A549 (cell line): Measurements from ENCODE around the gene RTN4R.

ENCODE experiments used
- CHD2 ChIP-seq: fragments of 150-350 bp; IDR thresholded peaks from 2 replicates; pipeline ENCODE4 v1.6.1; 2014; ENCODE audit warnings: low read length; ENCODE audit not compliant: partially characterized antibody
- CTCF ChIP-seq: fragments of >200 bp; sonication (Bioruptor Twin); formaldehyde crosslinking; IDR thresholded peaks from 3 replicates; pipeline ENCODE4 v1.5.1; 2016
- ESRRA ChIP-seq: fragments of 150-350 bp; IDR thresholded peaks from 2 replicates; pipeline ENCODE4 v1.6.1; 2014; ENCODE audit warnings: mild to moderate bottlenecking, low read length, borderline replicate concordance
- HOXA7 ChIP-seq: fragments of 250-450 bp; sonication (Bioruptor Pico); IDR thresholded peaks from 2 replicates; pipeline ENCODE4 v1.5.0; 2020; ENCODE audit warnings: mild to moderate bottlenecking, moderate library complexity
- POLR2A ChIP-seq: IDR thresholded peaks from 2 replicates; pipeline ENCODE4 v1.6.1; 2012; ENCODE audit warnings: mild to moderate bottlenecking, low read length
- POLR2AphosphoS2 ChIP-seq: conservative IDR thresholded peaks from 2 replicates; pipeline ENCODE4 v1.6.1; 2012; ENCODE audit warnings: low read length, improper control_type of control experiment, inconsistent platforms
- RAD21 ChIP-seq, 2 experiments: fragments of >200 bp in 1 of 2; sonication (Bioruptor Twin) in 1 of 2; formaldehyde crosslinking in 1 of 2; IDR thresholded peaks in 1 of 2; conservative IDR thresholded peaks in 1 of 2; 2 replicates in 1 of 2; 3 replicates in 1 of 2; pipeline ENCODE4 v1.6.1; 2012 to 2018; ENCODE audit warnings: inconsistent platforms in 1 of 2
- RCOR1 ChIP-seq: fragments of 150-350 bp; IDR thresholded peaks from 2 replicates; pipeline ENCODE4 v1.6.1; 2014; ENCODE audit warnings: antibody characterized with exemption, low read length, low read depth
- REST ChIP-seq: fragments of 200-600 bp; sonication (generic); IDR thresholded peaks from 2 replicates; pipeline ENCODE4 v1.6.1; 2016; ENCODE audit warnings: antibody characterized with exemption, mild to moderate bottlenecking, moderate library complexity
- SMC3 ChIP-seq: fragments of >200 bp; sonication (Bioruptor Twin); formaldehyde crosslinking; IDR thresholded peaks from 3 replicates; pipeline ENCODE4 v1.6.1; 2018; ENCODE audit warnings: inconsistent platforms
- SREBF2 ChIP-seq: fragments of 450-650 bp; IDR thresholded peaks from 2 replicates; pipeline ENCODE4 v1.6.1; 2014; ENCODE audit warnings: mild to moderate bottlenecking, moderate library complexity
- TF ChIP-seq, protein P1 (sequence below): fragments of 250-450 bp; sonication (Bioruptor Pico); IDR thresholded peaks from 2 replicates; pipeline ENCODE4 v1.5.0; 2021; ENCODE audit warnings: mild to moderate bottlenecking, moderate library complexity, borderline replicate concordance
- TF ChIP-seq, protein P2 (sequence below): fragments of >200 bp; sonication (Bioruptor Twin); formaldehyde crosslinking; IDR thresholded peaks from 3 replicates; pipeline ENCODE4 v1.6.1; 2016

DNA sequence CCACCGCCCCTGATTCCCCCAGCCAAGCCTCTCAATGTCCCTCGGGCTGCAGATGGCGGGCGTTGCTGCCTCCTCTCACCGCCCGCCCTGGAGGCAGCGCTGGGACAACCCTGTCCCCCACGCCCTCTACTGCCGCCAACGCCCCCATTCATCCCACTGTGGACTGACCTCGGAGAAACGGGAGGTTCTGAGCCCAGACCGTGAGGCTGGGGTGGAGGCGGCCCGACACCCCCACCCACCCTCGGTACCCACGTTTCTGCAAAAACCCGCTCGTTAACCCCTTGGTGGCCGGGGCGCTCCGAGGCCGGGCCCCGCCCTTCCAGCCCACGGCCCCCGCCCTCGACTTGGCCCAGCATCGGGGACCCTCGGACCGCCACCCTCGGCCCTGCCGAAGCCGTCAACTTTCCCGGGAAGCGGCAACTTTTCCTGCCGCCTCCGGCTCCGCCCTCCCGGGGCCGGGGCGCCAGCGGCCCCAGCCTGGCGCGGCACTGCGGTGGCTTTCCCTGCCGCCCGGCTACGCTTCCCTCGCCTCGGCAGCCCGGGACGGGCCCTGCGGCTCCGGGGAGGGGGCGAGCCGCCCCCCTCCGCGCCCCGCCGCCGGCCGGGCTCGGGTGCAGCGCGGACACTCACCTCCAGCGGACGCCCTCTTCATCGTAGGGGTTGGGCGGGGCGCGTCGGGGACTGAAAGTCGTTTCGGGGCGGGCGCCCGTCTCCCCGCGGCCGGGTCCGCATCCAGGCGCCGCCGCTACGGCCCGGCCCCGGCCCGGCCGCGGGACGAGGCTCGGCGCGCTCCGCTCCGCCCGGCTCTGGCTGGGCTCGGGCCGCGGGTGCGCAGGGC is 458 bp downstream of the RTN4R start:
- TF ChIP-seq CTCF (no peak), POLR2A (no peak), RCOR1 (no peak), CHD2 (no peak), ESRRA (no peak), REST (no peak), SMC3 (no peak), POLR2AphosphoS2 (no peak), RAD21 (conservative IDR thresholded peaks at IDR 0.05 in 1 of 2, IDR thresholded peaks at IDR 0.05 in 1 of 2) (no peak), HOXA7 (no peak), SREBF2 (no peak)
- TF ChIP-seq, protein P1, sequence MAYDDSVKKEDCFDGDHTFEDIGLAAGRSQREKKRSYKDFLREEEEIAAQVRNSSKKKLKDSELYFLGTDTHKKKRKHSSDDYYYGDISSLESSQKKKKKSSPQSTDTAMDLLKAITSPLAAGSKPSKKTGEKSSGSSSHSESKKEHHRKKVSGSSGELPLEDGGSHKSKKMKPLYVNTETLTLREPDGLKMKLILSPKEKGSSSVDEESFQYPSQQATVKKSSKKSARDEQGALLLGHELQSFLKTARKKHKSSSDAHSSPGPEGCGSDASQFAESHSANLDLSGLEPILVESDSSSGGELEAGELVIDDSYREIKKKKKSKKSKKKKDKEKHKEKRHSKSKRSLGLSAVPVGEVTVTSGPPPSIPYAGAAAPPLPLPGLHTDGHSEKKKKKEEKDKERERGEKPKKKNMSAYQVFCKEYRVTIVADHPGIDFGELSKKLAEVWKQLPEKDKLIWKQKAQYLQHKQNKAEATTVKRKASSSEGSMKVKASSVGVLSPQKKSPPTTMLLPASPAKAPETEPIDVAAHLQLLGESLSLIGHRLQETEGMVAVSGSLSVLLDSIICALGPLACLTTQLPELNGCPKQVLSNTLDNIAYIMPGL (CRISPR knock-in tag), result no peak
- TF ChIP-seq, protein P2, sequence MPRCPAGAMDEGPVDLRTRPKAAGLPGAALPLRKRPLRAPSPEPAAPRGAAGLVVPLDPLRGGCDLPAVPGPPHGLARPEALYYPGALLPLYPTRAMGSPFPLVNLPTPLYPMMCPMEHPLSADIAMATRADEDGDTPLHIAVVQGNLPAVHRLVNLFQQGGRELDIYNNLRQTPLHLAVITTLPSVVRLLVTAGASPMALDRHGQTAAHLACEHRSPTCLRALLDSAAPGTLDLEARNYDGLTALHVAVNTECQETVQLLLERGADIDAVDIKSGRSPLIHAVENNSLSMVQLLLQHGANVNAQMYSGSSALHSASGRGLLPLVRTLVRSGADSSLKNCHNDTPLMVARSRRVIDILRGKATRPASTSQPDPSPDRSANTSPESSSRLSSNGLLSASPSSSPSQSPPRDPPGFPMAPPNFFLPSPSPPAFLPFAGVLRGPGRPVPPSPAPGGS, result no peak
